ENCODE data around the gene CAPN9. TPM values are rescaled to one million over a fixed set of nuclear protein-coding genes. Genes with fewer than 3 reads are reported as not detected.

Gene CAPN9
- total RNA-seq, 2 donors from 2014 or later = 1.2 TPM; not detected in 1

DNA sequence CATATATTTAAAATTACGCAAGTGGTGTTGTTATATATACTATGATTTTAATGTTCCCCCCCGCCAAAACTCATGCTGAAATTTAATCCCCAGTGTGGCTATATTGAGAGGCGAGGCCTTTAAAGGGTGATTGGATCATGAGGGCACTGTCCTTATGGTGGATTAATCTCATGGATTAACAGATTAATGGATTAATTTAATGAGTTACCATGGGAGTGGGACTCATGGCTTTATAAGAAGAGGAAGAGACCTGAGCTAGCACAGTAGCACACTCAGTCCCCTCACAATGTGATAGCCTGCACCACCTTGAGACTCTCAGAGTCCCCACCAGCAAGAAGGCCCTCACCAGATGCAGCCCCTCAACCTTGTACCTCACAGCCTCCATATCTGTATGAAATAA lies 86.3 kb downstream of the CAPN9 start:
- H3K27ac ChIP-seq = no peak overlapping the region
- TF ChIP-seq, protein P1, sequence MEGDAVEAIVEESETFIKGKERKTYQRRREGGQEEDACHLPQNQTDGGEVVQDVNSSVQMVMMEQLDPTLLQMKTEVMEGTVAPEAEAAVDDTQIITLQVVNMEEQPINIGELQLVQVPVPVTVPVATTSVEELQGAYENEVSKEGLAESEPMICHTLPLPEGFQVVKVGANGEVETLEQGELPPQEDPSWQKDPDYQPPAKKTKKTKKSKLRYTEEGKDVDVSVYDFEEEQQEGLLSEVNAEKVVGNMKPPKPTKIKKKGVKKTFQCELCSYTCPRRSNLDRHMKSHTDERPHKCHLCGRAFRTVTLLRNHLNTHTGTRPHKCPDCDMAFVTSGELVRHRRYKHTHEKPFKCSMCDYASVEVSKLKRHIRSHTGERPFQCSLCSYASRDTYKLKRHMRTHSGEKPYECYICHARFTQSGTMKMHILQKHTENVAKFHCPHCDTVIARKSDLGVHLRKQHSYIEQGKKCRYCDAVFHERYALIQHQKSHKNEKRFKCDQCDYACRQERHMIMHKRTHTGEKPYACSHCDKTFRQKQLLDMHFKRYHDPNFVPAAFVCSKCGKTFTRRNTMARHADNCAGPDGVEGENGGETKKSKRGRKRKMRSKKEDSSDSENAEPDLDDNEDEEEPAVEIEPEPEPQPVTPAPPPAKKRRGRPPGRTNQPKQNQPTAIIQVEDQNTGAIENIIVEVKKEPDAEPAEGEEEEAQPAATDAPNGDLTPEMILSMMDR (IDR thresholded peaks at IDR 0.05) = no peak
- DNase-seq (ENCODE audit: low spot score) = no peak
- no peak overlapping the region for H3K4me3 ChIP-seq
- H3K9me3 ChIP-seq = no peaks in the 10 kb centered on the region
- peaks cover 17 to 55% of the 10 kb centered on the region in 2 donors for H3K4me1 ChIP-seq (ENCODE audit: control insufficient read depth in 1 of 2, low read depth in 2 of 2)
- H3K27me3 ChIP-seq (replicated peaks; ENCODE audit: insufficient read depth) = no peaks in the 10 kb centered on the region
- ATAC-seq (ENCODE audit: insufficient number of reproducible peaks, low FRiP score, low read depth) = no peak
- peaks cover 16% of the 10 kb centered on the region for H3K36me3 ChIP-seq

DNA sequence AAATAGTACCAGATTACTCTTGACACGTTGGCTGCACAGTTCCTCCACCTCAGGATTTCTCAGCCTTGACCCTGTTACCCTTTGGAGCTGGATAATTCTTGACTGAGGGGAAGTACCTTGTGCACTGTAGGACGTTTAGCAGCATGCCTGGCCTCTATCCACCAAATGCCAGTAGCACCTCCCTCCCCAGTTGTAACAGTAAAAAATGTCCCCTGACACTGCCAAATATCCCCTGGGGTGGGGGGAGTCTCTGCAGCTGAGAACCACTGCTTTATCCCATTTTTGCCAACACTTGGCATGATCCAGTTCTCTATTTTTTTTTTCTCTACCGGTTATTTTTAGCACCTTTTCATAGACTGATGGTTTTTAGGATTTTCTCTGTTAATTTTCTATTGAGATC lies 87.1 kb downstream of the CAPN9 start:
- H3K36me3 ChIP-seq = peaks cover 21% of the 10 kb centered on the region
- H3K27me3 ChIP-seq (replicated peaks; ENCODE audit: insufficient read depth) = no peaks in the 10 kb centered on the region
- peak overlapping the region in 1 of 2 donors; percentile 23 for H3K27ac ChIP-seq
- ATAC-seq (ENCODE audit: insufficient number of reproducible peaks, low FRiP score, low read depth) (no peak), DNase-seq (ENCODE audit: low spot score) (no peak)
- no peaks in the 10 kb centered on the region for H3K9me3 ChIP-seq
- H3K4me3 ChIP-seq = no peak overlapping the region
- peaks cover 17 to 56% of the 10 kb centered on the region in 2 donors for H3K4me1 ChIP-seq (ENCODE audit: control insufficient read depth in 1 of 2, low read depth in 2 of 2)
- TF ChIP-seq, protein P1 (IDR thresholded peaks at IDR 0.05) = no peak

DNA sequence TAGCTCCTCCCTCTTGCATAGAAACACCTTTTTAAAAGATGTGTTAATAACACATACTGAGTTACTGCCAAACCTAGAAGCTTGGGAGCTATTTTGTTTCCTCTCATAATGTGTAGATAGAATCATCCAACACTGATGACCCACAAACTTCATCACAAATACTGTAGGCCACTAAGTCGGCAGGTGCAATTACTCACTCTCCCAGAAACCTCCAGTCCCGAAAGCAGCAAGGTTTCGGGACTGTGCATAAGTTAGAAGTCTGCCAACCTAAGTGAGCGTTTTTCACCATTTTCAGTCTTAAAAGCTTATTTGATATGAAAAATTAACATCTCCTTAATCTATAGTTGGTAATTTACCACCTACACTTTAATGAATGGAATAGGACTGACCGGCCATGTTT lies 89.2 kb downstream of the CAPN9 start:
- Histone ChIP-seq H3K36me3 (peaks cover 25% of the 10 kb centered on the region), H3K27ac (no peak overlapping the region), H3K4me3 (no peak overlapping the region), H3K27me3 (replicated peaks; ENCODE audit: insufficient read depth) (no peaks in the 10 kb centered on the region), H3K9me3 (no peaks in the 10 kb centered on the region), H3K4me1 (ENCODE audit: control insufficient read depth in 1 of 2, low read depth in 2 of 2) (peaks cover 23 to 67% of the 10 kb centered on the region in 2 donors)
- no peak for ATAC-seq (ENCODE audit: insufficient number of reproducible peaks, low FRiP score, low read depth)
- TF ChIP-seq, protein P1 (IDR thresholded peaks at IDR 0.05) = no peak
- DNase-seq (ENCODE audit: low spot score) = no peak

DNA sequence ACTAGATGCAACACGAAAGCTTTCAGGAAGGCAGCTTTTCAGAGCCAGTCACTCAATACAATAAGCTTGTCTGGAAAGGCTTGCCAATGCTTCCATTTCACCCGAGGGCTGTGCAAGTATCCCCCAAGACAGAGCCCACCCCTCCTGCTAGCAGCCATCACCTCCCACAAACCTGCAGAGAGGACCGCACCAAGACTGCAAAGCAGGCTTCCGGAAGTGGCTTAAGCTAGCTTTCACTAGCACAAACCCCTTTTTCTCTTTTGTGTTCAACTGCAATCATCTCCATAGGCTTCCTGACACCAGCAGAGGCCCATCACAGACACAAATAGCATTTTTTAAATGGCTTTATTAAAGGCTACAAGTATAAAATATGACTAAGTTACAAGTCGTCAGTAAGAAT lies 89.6 kb downstream of the CAPN9 start:
- no peak for ATAC-seq (ENCODE audit: insufficient number of reproducible peaks, low FRiP score, low read depth)

DNA sequence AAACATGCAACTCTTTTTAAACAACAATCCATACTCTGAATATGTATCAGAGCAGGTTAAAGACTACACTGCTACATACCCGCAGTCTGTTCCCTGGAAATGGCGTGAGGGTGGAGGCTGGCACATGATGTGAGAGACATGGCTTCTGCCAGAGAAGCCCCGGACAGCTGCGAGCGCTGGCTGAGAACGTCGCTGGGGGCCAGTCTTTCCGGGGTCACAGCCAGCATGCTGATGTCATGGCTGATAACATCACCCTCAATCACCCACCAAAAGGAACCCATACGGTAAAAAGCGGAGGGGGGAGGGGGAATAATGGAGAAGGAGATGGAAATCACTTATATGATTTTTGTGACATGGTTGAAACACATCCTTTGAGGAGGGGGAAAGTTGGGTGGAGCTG lies 92.0 kb downstream of the CAPN9 start:
- TF ChIP-seq, protein P1 (IDR thresholded peaks at IDR 0.05) = no peak
- ATAC-seq (ENCODE audit: insufficient number of reproducible peaks, low FRiP score, low read depth) (no peak), DNase-seq (ENCODE audit: low spot score) (no peak)
- H3K4me3 ChIP-seq = no peak overlapping the region
- H3K27me3 ChIP-seq (replicated peaks; ENCODE audit: insufficient read depth) = no peaks in the 10 kb centered on the region
- peak overlapping the region in 1 of 2 donors; percentile 54 for H3K27ac ChIP-seq
- peaks cover 18 to 50% of the 10 kb centered on the region in 2 donors for H3K4me1 ChIP-seq (ENCODE audit: control insufficient read depth in 1 of 2, low read depth in 2 of 2)
- no peaks in the 10 kb centered on the region for H3K9me3 ChIP-seq
- H3K36me3 ChIP-seq = peaks cover 44% of the 10 kb centered on the region

More for the DNA sequence above, 89.6 kb downstream of the CAPN9 start:
- DNase-seq (ENCODE audit: low spot score) = no peak
- no peak overlapping the region for H3K4me3 ChIP-seq
- peaks cover 29% of the 10 kb centered on the region for H3K36me3 ChIP-seq
- no peaks in the 10 kb centered on the region for H3K27me3 ChIP-seq (replicated peaks; ENCODE audit: insufficient read depth)
- no peaks in the 10 kb centered on the region for H3K9me3 ChIP-seq
- TF ChIP-seq, protein P1 (IDR thresholded peaks at IDR 0.05) = no peak
- peaks cover 25 to 67% of the 10 kb centered on the region in 2 donors for H3K4me1 ChIP-seq (ENCODE audit: control insufficient read depth in 1 of 2, low read depth in 2 of 2)
- peak overlapping the region in 1 of 2 donors; percentile 15 for H3K27ac ChIP-seq
